ENCODE results near the gene SLC14A1.
A peak's percentile ranks its signal among the peaks of the same experiment; 100 is the strongest.

SLC14A1 gene

GRCh38 chr18:45785134-45785533 lies 61.2 kb downstream of the SLC14A1 start:
- no peak for TF ChIP-seq CTCF (IDR thresholded peaks at IDR 0.05; ENCODE audit: insufficient read depth, low read depth, low read length, missing control alignments)
- no peak overlapping the region for H3K4me3 ChIP-seq (ENCODE audit: low read depth, low read length)
- DNase-seq (ENCODE audit: low read depth): peak; percentile 19

GRCh38 chr18:45786941-45787340 lies 63.0 kb downstream of the SLC14A1 start:
- no peak overlapping the region for H3K4me3 ChIP-seq (ENCODE audit: low read depth, low read length)
- TF ChIP-seq CTCF (IDR thresholded peaks at IDR 0.05; ENCODE audit: insufficient read depth, low read depth, low read length, missing control alignments): no peak
- DNase-seq (ENCODE audit: low read depth): no peak

GRCh38 chr18:45787346-45787745 lies 63.4 kb downstream of the SLC14A1 start:
- no peak for TF ChIP-seq CTCF (IDR thresholded peaks at IDR 0.05; ENCODE audit: insufficient read depth, low read depth, low read length, missing control alignments)
- H3K4me3 ChIP-seq (ENCODE audit: low read depth, low read length): no peak overlapping the region
- DNase-seq (ENCODE audit: low read depth): no peak

- DNase-seq (ENCODE audit: low read depth): no peak
- TF ChIP-seq CTCF (IDR thresholded peaks at IDR 0.05; ENCODE audit: insufficient read depth, low read depth, low read length, missing control alignments): no peak
- H3K4me3 ChIP-seq (ENCODE audit: low read depth, low read length): no peak overlapping the region
These were observed 64.9 kb downstream of the SLC14A1 start for GRCh38 chr18:45788861-45789260.

- DNase-seq (ENCODE audit: low read depth): no peak
- TF ChIP-seq CTCF (IDR thresholded peaks at IDR 0.05; ENCODE audit: insufficient read depth, low read depth, low read length, missing control alignments): no peak
- H3K4me3 ChIP-seq (ENCODE audit: low read depth, low read length): no peak overlapping the region
These were observed 68.7 kb downstream of the SLC14A1 start for GRCh38 chr18:45792506-45793263.

- H3K4me3 ChIP-seq (ENCODE audit: low read depth, low read length): no peak overlapping the region
- peak; percentile 43 for DNase-seq (ENCODE audit: low read depth)
- TF ChIP-seq CTCF (IDR thresholded peaks at IDR 0.05; ENCODE audit: insufficient read depth, low read depth, low read length, missing control alignments): no peak
These were observed 69.4 kb downstream of the SLC14A1 start for GRCh38 chr18:45793264-45793965.

All from GM12865 (cell line).